ENCODE results near the gene CACNG4.

- no peak for TF ChIP-seq CTCF (IDR thresholded peaks at IDR 0.05)
- no peak for TF ChIP-seq POLR2A (IDR thresholded peaks at IDR 0.05)
These were observed 98.6 kb downstream of the CACNG4 start for GRCh38 chr17:67063141-67063540.
